Measurements from ENCODE around the gene POMT2.
"Not testable (repeated sequence)": the region's sequence is repeated elsewhere in the genome, so short reads cannot be mapped to it uniquely, and the experiment has no call there.

The POMT2 gene, protein sequence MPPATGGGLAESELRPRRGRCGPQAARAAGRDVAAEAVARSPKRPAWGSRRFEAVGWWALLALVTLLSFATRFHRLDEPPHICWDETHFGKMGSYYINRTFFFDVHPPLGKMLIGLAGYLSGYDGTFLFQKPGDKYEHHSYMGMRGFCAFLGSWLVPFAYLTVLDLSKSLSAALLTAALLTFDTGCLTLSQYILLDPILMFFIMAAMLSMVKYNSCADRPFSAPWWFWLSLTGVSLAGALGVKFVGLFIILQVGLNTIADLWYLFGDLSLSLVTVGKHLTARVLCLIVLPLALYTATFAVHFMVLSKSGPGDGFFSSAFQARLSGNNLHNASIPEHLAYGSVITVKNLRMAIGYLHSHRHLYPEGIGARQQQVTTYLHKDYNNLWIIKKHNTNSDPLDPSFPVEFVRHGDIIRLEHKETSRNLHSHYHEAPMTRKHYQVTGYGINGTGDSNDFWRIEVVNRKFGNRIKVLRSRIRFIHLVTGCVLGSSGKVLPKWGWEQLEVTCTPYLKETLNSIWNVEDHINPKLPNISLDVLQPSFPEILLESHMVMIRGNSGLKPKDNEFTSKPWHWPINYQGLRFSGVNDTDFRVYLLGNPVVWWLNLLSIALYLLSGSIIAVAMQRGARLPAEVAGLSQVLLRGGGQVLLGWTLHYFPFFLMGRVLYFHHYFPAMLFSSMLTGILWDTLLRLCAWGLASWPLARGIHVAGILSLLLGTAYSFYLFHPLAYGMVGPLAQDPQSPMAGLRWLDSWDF

DNA sequence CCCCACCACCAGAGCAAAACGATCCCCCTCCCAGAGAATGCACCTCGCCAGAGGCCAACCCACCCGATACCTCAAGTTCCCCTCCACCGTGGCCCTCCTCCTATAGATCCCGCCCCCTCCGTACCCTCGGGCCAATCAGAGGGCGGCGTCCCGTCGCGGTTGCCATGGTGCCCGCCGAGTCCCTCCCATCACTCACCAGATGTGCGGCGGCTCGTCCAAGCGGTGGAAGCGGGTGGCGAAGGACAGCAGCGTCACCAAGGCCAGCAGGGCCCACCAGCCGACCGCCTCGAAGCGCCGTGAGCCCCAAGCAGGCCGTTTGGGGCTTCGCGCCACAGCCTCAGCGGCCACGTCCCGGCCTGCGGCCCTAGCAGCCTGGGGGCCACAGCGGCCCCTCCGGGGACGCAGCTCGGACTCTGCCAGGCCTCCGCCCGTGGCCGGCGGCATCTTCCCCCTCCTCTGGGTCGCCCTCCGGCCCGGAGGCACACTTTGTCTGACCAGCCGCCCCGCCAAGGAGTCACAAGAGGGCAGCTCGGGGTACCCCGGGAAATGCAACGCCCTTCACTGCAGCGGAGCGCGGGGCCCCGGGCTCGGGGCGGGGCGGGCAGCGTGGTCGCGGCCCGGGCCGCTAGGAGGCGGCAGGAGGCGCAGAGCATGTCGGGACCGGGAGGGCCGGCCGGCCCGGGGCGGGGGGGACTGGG, at the start of gene POMT2:
Gene POMT2 (minus strand): TSS at position 646 of the 698 bp plus-strand sequence. CDS start 202 bp downstream, at position 444.
- DNase-seq: peak; percentile 94

- no peak for DNase-seq
These were observed 48.6 kb upstream of the POMT2 start for GRCh38 chr14:77369285-77369684.

DNA sequence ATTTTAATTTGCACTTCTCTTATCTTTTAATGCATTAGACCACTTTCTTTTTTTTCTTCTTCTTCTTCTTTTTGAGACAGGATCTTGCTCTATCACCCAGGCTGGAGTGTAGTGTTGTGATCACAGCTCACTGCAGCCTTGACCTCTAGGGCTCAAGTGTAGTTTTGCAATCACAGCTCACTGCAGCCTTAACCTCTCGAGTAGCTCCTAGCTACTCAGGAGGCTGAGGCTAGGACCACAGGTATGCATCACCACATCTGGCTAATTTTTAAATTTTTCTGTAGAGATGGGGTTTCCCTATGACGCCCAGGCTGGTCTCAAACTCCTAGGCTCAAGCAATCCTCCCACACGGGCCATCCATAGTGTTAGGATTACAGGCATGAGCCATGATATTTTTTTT, 43.5 kb upstream of the POMT2 start:
- DNase-seq: no peak

DNA sequence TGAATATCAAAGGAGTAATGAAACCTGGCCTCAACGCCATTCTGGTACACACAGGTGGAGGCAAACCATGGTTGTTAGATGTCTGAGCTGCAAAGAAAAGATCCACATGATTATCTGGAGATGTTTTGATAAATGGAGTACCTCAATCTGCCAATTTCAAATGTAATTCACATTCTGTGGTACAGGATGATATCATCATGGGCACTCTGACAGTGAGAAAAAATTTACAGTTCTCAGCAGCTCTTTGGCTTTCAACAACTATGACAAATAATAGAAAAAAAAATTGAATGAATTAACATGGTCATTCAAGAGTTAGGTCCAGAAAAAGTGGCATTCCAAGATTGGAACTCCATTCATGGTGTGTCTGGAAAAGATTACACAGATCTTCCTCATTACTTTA, 38.9 kb upstream of the POMT2 start:
- no peak for DNase-seq

GRCh38 chr14:77356899-77357298, 36.2 kb upstream of the POMT2 start:
- DNase-seq: no peak

GRCh38 chr14:77355811-77356210, 35.1 kb upstream of the POMT2 start:
- DNase-seq: no peak

GRCh38 chr14:77353469-77354141, 32.9 kb upstream of the POMT2 start:
- no peak for DNase-seq

- DNase-seq: peak; percentile 88
These were observed 27.1 kb upstream of the POMT2 start for GRCh38 chr14:77347751-77348150.

DNA sequence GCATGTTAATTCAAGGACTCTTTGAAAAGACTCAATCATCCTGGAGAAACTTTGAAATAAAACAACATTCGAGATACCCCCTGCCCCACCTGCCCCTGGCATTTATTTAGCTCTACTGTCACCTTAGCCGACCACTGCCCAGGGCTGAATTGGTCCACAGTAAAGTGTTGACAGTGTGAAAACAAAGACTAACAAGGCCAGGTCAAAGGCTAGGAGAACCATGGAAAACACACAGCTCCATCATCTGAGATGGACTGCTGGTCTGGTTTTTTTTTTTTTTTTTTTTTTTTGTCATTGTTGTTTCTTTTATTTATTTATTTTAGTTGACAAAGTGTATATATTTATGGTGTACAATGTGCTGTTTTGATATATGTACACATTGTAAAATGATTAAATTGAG, 25.8 kb upstream of the POMT2 start:
- DNase-seq: no peak

GRCh38 chr14:77344377-77344996, 23.8 kb upstream of the POMT2 start:
- DNase-seq: no peak

- DNase-seq: no peak
These were observed 23.0 kb upstream of the POMT2 start for GRCh38 chr14:77343662-77344061.

- no peak for DNase-seq
These were observed 22.2 kb upstream of the POMT2 start for GRCh38 chr14:77342726-77343397.

- DNase-seq: no peak
These were observed 19.7 kb upstream of the POMT2 start for GRCh38 chr14:77340389-77340788.

- DNase-seq: no peak
These were observed 18.7 kb upstream of the POMT2 start for GRCh38 chr14:77339407-77339806.

DNA sequence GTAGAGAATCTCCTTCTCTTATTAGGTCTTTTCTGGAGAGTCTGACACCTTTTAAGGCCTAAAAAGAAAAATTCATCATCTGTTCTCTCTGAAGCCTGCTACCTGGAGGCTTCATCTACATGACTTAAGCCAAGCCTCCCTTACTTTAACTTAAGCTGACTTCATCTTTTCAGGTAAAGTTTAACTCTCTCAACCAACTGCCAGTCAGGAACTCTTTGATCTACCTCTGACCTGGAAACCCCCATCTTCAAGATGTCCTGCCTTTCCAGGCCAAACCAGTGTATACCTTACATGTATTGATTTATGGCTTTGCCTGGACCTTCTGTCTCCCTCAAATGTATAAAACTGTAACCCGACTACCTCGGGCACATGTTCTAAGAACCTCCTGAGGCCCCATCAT, 17.6 kb upstream of the POMT2 start:
- DNase-seq: no peak

DNA sequence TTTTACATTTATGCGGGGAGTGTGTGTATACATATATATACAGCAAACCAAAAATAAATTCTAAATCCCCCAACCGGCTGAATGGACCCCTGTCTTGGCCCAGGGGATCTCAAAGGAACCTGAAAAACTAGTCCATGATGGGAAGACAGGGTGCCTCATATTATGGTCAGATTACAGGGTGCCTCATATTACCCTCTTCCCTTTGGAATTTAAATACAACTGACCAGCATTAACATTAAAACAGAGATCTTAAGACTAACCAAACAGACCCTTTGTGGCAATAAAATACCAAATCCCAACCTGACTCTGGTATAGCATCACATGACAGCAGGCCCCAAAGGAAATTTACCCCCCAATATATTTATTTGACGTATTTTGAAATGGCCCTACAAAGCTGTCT, 17.2 kb upstream of the POMT2 start:
- DNase-seq: no peak

- not testable (repeated sequence) for DNase-seq
These were observed 16.6 kb upstream of the POMT2 start for GRCh38 chr14:77337255-77337654.

- DNase-seq: no peak
These were observed 14.9 kb upstream of the POMT2 start for GRCh38 chr14:77335576-77335975.

GRCh38 chr14:77329872-77330271, 9.2 kb upstream of the POMT2 start:
- no peak for DNase-seq

- no peak for DNase-seq
These were observed 6.4 kb upstream of the POMT2 start for GRCh38 chr14:77327111-77327510.

GRCh38 chr14:77325746-77326094, 5.0 kb upstream of the POMT2 start:
- DNase-seq: no peak

Data from inflammatory macrophage treated with lipopolysaccharide for 4 hours (primary cell).